ENCODE results near the gene ADH6.

DNA sequence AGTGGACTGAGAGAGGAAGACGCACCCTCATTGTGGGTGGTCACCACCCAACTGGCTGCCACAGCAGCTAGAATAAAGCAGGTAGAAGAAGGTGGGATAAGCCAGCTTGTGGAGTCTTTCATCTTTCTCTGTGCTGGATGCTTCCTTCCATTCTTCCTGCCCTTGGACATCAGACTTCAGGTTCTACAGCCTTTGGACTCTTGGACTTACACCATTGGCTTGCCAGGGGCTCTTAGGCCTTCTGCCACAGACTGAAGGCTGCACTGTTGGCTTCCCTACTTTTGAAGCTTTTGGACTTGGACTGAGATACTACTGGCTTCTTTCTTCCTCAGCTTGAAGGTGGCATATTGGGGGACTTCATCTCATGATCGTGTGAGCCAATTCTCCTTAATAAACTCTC lies 33.5 kb downstream of the ADH6 start:
- no peak for TF ChIP-seq CTCF (IDR thresholded peaks at IDR 0.05; ENCODE audit: borderline replicate concordance, extremely low read depth, low read length, poor library complexity, severe bottlenecking)
- TF ChIP-seq EZH2 (IDR thresholded peaks at IDR 0.05; ENCODE audit: borderline replicate concordance, low read depth, low read length, severe bottlenecking) = no peak
